ENCODE data around the gene ASTN2.

GRCh38 chr9:116639251-116639741, 775.6 kb downstream of the ASTN2 start:
- no peak for TF ChIP-seq POLR2A (IDR thresholded peaks at IDR 0.05; ENCODE audit: extremely low read depth, insufficient read length)
- TF ChIP-seq MAX (IDR thresholded peaks at IDR 0.05; ENCODE audit: low read depth, low read length), result no peak
